Panc1 (cell line): ENCODE results near the gene ARMC3. TPM values are rescaled to one million over a fixed set of nuclear protein-coding genes. Genes with fewer than 3 reads are reported as not detected.

ENCODE experiments used
- ATAC-seq: fragments of 200-7000 bp; cut with Tn5 transposase; 2 replicates; pipeline ENCODE4 v1.9.1; 2020; ENCODE audit warnings: mild to moderate bottlenecking, moderate library complexity
- Bru-seq: library from RNA; stranded (reverse); fragments of 400-500 nt; gene quantifications from one replicate; lab custom pipeline; 2021; lab: Mats Ljungman, UMichigan
- BruChase-seq, 2 experiments: library from RNA; stranded (reverse); fragments of 400-500 nt; gene quantifications; one replicate each; lab custom pipeline; 2021; lab: Mats Ljungman, UMichigan
- BruUV-seq: library from RNA; stranded (reverse); fragments of 400-500 nt; replicated peaks from 2 replicates; lab custom pipeline; 2021; lab: Mats Ljungman, UMichigan
- CTCF ChIA-PET: fragments of 300-600 bp; sonication (Branson Sonifier 250); formaldehyde crosslinking; loops from one replicate; lab custom pipeline; 2022; ENCODE audit warnings: antibody characterized with exemption; lab: Charles Lee
- POLR2A ChIA-PET: fragments of 300-600 bp; sonication (Branson Sonifier 250); formaldehyde crosslinking; loops from one replicate; lab custom pipeline; 2022; ENCODE audit warnings: antibody characterized with exemption; lab: Charles Lee
- DNase-seq: peaks from one replicate; pipeline ENCODE4 v3.0.0-alpha.2; 2010; ENCODE audit warnings: low read depth, low spot score
- H3K27ac ChIP-seq: 2 replicates; pipeline ENCODE4 v1.5.1; 2011; ENCODE audit warnings: mild to moderate bottlenecking, low read length, inconsistent platforms
- H3K27me3 ChIP-seq: fragments of 200-500 bp; sonication (Bioruptor generic); 2 replicates; pipeline ENCODE4 v1.6.0; 2014; ENCODE audit warnings: low read length, inconsistent platforms; ENCODE audit not compliant: control insufficient read depth, insufficient read depth
- H3K36me3 ChIP-seq: fragments of 200-500 bp; sonication (Bioruptor generic); 2 replicates; pipeline ENCODE4 v1.5.1; 2014; ENCODE audit warnings: inconsistent platforms, mild to moderate bottlenecking, low read length, moderate library complexity; ENCODE audit not compliant: control insufficient read depth, insufficient read depth
- H3K4me1 ChIP-seq: 2 replicates; pipeline ENCODE4 v1.5.1; 2011; ENCODE audit warnings: inconsistent platforms, mild to moderate bottlenecking, low read length, moderate library complexity; ENCODE audit not compliant: control insufficient read depth, insufficient read depth
- H3K4me3 ChIP-seq, 2 experiments: 2 replicates each; pipeline ENCODE4 v1.5.1; 2011 to 2012; ENCODE audit warnings: low read depth in 2 of 2, low read length in 2 of 2, mild to moderate bottlenecking in 2 of 2, inconsistent platforms in 1 of 2, moderate library complexity in 1 of 2
- H3K9me3 ChIP-seq: fragments of 200-500 bp; sonication (Bioruptor generic); 2 replicates; pipeline ENCODE4 v1.5.1; 2014; ENCODE audit warnings: low read depth, mild to moderate bottlenecking, inconsistent platforms, low read length, moderate library complexity; ENCODE audit not compliant: control insufficient read depth, insufficient read depth
- CTCF ChIP-seq: fragments of 450-650 bp; IDR thresholded peaks from 2 replicates; pipeline ENCODE4 v1.5.1; 2017; ENCODE audit warnings: mild to moderate bottlenecking
- POLR2AphosphoS5 ChIP-seq: IDR thresholded peaks from 2 replicates; pipeline ENCODE4 v1.6.1; 2012; ENCODE audit warnings: mild to moderate bottlenecking, low read depth, low read length, moderate library complexity
- REST ChIP-seq, 2 experiments: IDR thresholded peaks; 2 replicates each; pipeline ENCODE4 v1.6.1; 2011 to 2012; ENCODE audit warnings: low read depth in 2 of 2, control low read depth in 1 of 2, low read length in 1 of 2, mild to moderate bottlenecking in 1 of 2, moderate library complexity in 1 of 2; ENCODE audit not compliant: insufficient read depth in 1 of 2
- SIN3A ChIP-seq: IDR thresholded peaks from 2 replicates; pipeline ENCODE4 v1.6.1; 2012; ENCODE audit warnings: low read depth, mild to moderate bottlenecking, low read length, moderate library complexity, borderline replicate concordance; ENCODE audit not compliant: insufficient read depth
- TCF7L2 ChIP-seq: IDR thresholded peaks from 2 replicates; pipeline ENCODE4 v1.6.1; 2011; ENCODE audit warnings: mild to moderate bottlenecking, low read depth, low read length, inconsistent platforms
- in situ Hi-C: cut with HindIII; loops from 2 replicates; pipeline ENCODE4 v1.10.0; 2016; ENCODE audit warnings: low sequenced_read_pairs, low pct_unique_long_range_greater_than_20kb
- intact Hi-C: fragments of 100-400 bp; cut with micrococcal nuclease; formaldehyde crosslinking; loops from one replicate; pipeline ENCODE4 v1.10.0; 2022; ENCODE audit not compliant: unreplicated experiment
- long read RNA-seq: library from polyadenylated mRNA; unstranded; transcript quantifications from one replicate; pipeline ENCODE4 v2.0.0, GENCODE V29; 2021; ENCODE audit not compliant: unreplicated experiment
- polyA plus RNA-seq: library from polyadenylated mRNA; unstranded; fragments of >200 nt; gene quantifications from one replicate; pipeline ENCODE4 v1.2.1, GENCODE V29; 2012; ENCODE audit warnings: missing spikeins; ENCODE audit not compliant: insufficient read length
- total RNA-seq: library from RNA; stranded (reverse); gene quantifications from one replicate; pipeline ENCODE4 v1.2.1, GENCODE V29; 2021; ENCODE audit not compliant: unreplicated experiment

Gene ARMC3
- total RNA-seq (1.0 TPM), Bru-seq, nascent RNA (percentile 23 among the genes with signal in this experiment), BruChase-seq, experiment 1, labeled RNA remaining after a 2-hour chase (percentile 23 among the genes with signal in this experiment), BruChase-seq, experiment 2, labeled RNA remaining after a 6-hour chase (percentile 23 among the genes with signal in this experiment)
- 0.39 TPM for polyA plus RNA-seq
- long read RNA-seq, partial matches to known transcripts, result 0 of 5 reads
- long read RNA-seq, other reads (novel, unspliced or antisense), result 3 of 5 reads

GRCh38 chr10:22927661-22928403 lies at the start of gene ARMC3:
ARMC3 (plus strand) TSS chr10:22928053; CDS start chr10:22931997, 3,944 bp downstream.
- Histone ChIP-seq H3K9me3 (no peaks in the 10 kb centered on the region), H3K36me3 (no peaks in the 10 kb centered on the region), H3K4me3 (peak within 1 kb of the TSS; percentile 50 to 57), H3K27ac (no peak within 1 kb of the TSS), H3K27me3 (peaks cover 4% of the 10 kb centered on the region; the same call in 1 of the 2 replicates), H3K4me1 (no peaks in the 10 kb centered on the region)
- intact Hi-C loops, result no loop called here
- in situ Hi-C loops, result no loop called here
- ChIA-PET CTCF (no interaction called here), POLR2A (no interaction called here)
- TF ChIP-seq TCF7L2 (no peak), POLR2AphosphoS5 (no peak), SIN3A (no peak), CTCF (no peak)
- BruUV-seq, result no TSS peak
- DNase-seq (peak; percentile 20), ATAC-seq (peak; percentile 99)

GRCh38 chr10:22891797-22892196 lies 36.1 kb upstream of the ARMC3 start:
- in situ Hi-C loops, result no loop called here
- no peak for ATAC-seq
- no peaks in the 10 kb centered on the region for H3K36me3 ChIP-seq
- ChIA-PET CTCF (no interaction called here), POLR2A (interaction anchor here (0.6 kb wide), 1 partner anchor 179 kb away, joined by 3 read pairs; no protein-coding TSS in a partner anchor)
- no peak overlapping the region for H3K4me3 ChIP-seq
- no peak for TF ChIP-seq TCF7L2
- TF ChIP-seq SIN3A, result no peak
- no peak for TF ChIP-seq POLR2AphosphoS5
- no peak for TF ChIP-seq CTCF
- no peak for TF ChIP-seq REST (IDR thresholded peaks at IDR 0.05; ENCODE audit: insufficient read depth in 1 of 2, low read depth in 2 of 2, low read length in 1 of 2)
- H3K27ac ChIP-seq, result no peak overlapping the region
- no peaks in the 10 kb centered on the region for H3K4me1 ChIP-seq
- intact Hi-C loops, result no loop called here
- no peak for DNase-seq
- no peaks in the 10 kb centered on the region for H3K9me3 ChIP-seq
- H3K27me3 ChIP-seq, result no peaks in the 10 kb centered on the region
- BruUV-seq, result no TSS peak
